HAP-1 (cell line): ENCODE results near the gene RNFT2.
"Not testable (repeated sequence)": the region's sequence is repeated elsewhere in the genome, so short reads cannot be mapped to it uniquely, and the experiment has no call there.

ENCODE experiments used
- DNase-seq, 2 experiments: peaks; one replicate each; pipeline ENCODE4 v3.0.0-alpha.2; 2016 to 2020; ENCODE audit warnings: low spot score in 2 of 2
- H3K27me3 ChIP-seq: fragments of 250-450 bp; sonication (Bioruptor Pico); 2 replicates; pipeline ENCODE4 v1.5.1; 2020; ENCODE audit warnings: low read depth, mild to moderate bottlenecking, moderate library complexity
- H3K36me3 ChIP-seq: fragments of 250-450 bp; sonication (Bioruptor Pico); replicated peaks from 2 replicates; pipeline ENCODE4 v1.5.1; 2020; ENCODE audit warnings: mild to moderate bottlenecking
- H3K4me1 ChIP-seq: fragments of 250-450 bp; sonication (Bioruptor Pico); 2 replicates; pipeline ENCODE4 v1.5.1; 2020; ENCODE audit warnings: mild to moderate bottlenecking
- H3K4me3 ChIP-seq: fragments of 250-450 bp; sonication (Bioruptor Pico); 2 replicates; pipeline ENCODE4 v1.5.1; 2020; ENCODE audit warnings: mild to moderate bottlenecking, moderate library complexity
- H3K9me3 ChIP-seq: fragments of 250-450 bp; sonication (Bioruptor Pico); 2 replicates; pipeline ENCODE4 v1.5.1; 2020; ENCODE audit warnings: mild to moderate bottlenecking, moderate library complexity
- in situ Hi-C: fragments of 300-500 bp; cut with MboI; formaldehyde crosslinking; loops from 3 replicates; pipeline ENCODE4 v1.14.3; 2020; ENCODE audit warnings: low sequenced_read_pairs, inconsistent platforms, mixed read lengths

RNFT2 gene

GRCh38 chr12:116718655-116719454, 19.3 kb upstream of the RNFT2 start:
- H3K4me1 ChIP-seq: peaks cover 30% of the 10 kb centered on the region
- H3K4me3 ChIP-seq: no peak overlapping the region
- no peaks in the 10 kb centered on the region for H3K27me3 ChIP-seq
- H3K9me3 ChIP-seq: no peaks in the 10 kb centered on the region
- DNase-seq: peak; percentile 30 to 78
- in situ Hi-C loops: no loop called here
- peaks cover 21% of the 10 kb centered on the region for H3K36me3 ChIP-seq

- peak; percentile 60 to 78 for DNase-seq
- Histone ChIP-seq H3K36me3 (peaks cover 21% of the 10 kb centered on the region), H3K4me1 (peaks cover 30% of the 10 kb centered on the region), H3K9me3 (no peaks in the 10 kb centered on the region), H3K27me3 (no peaks in the 10 kb centered on the region), H3K4me3 (no peak overlapping the region)
- in situ Hi-C loops: no loop called here
Observed at GRCh38 chr12:116719731-116720528, 18.2 kb upstream of the RNFT2 start.

DNA sequence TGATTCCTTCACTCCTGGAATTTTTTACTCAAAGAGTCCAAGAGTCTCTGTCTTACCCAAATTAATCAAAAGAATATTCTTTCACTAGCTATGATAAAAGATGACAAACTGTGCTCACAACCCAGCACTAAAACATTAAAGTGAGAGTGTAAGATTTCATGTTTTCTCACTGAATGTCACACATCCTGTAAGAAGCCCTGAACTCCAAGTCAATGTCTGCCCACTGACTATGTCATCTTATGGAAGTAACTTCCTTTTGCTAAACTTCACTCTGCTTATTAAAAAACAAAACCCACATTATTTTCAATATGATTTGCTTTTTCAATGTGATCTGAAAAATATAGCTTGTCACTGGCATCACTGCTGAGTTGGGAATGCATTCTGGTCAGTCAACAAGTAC, 15.9 kb upstream of the RNFT2 start:
- Histone ChIP-seq H3K4me1 (peaks cover 30% of the 10 kb centered on the region), H3K36me3 (peaks cover 5% of the 10 kb centered on the region; the same call in 1 of the 2 replicates), H3K4me3 (no peak overlapping the region), H3K27me3 (no peaks in the 10 kb centered on the region), H3K9me3 (no peaks in the 10 kb centered on the region)
- no peak for DNase-seq
- in situ Hi-C loops: no loop called here

DNA sequence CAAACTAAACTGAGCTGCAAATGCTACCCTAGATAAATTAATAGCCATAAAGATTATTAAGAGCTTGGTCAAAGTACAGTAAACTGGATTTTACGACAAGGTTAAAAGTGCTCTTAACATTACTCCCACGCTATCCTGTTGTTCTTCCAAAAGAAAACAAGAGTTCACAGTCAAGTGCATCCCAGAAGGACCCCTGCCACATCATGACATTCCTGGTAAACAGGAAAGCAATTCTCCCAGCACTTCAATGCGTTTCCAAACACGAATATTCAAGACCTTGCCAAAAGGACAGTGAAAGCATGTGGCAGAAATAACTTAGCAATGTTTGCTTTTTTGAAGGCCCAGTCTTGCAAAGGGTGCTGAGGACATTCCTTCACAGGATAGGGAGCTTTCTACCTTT, 11.4 kb upstream of the RNFT2 start:
- no peaks in the 10 kb centered on the region for H3K27me3 ChIP-seq
- no peaks in the 10 kb centered on the region for H3K4me1 ChIP-seq
- no peak for DNase-seq
- no peaks in the 10 kb centered on the region for H3K9me3 ChIP-seq
- in situ Hi-C loops: no loop called here
- peaks cover 3% of the 10 kb centered on the region; the same call in 1 of the 2 replicates for H3K36me3 ChIP-seq
- H3K4me3 ChIP-seq: no peak overlapping the region

DNA sequence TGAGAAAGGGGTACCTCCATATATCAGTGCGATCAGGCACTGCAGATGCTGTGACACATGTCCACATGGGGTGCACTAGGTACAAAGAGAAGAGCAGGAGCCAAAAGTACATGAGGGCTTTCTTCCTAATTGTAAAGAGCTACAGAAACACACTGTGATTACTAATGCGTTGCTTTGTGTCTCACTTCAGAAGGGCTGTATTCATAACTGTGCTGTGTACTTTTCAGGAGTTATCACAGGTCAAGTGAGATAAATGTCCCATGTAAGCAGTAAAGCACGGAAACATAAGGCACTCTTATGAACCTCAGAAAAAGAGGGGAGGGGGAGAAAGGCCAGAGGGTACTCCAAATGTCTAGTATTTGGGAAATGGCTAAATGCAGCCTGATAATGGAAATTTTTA, 10.9 kb upstream of the RNFT2 start:
- Histone ChIP-seq H3K36me3 (peaks cover 3% of the 10 kb centered on the region; the same call in 1 of the 2 replicates), H3K9me3 (no peaks in the 10 kb centered on the region), H3K4me1 (no peaks in the 10 kb centered on the region), H3K27me3 (no peaks in the 10 kb centered on the region), H3K4me3 (no peak overlapping the region)
- in situ Hi-C loops: no loop called here
- DNase-seq: no peak

DNA sequence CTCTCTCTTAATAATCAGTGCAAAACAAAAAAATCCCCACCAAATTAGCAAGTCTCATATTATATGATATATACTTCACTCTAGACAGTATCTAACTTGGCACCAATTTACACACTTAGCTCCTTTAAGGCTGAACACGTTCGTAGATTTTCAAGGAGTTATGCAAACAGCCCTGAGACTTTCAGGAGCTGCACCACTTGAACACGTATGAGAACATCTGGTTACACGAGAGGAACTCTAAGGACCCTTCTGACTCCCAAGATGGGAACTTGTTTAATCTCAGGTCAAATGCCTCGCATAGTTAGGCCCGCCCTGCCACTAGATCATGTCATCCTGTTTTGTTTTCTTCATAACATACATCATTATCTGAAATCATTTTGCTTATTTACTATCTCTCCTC, 10.2 kb upstream of the RNFT2 start:
- Histone ChIP-seq H3K4me1 (no peaks in the 10 kb centered on the region), H3K4me3 (no peak overlapping the region), H3K36me3 (peaks cover 5% of the 10 kb centered on the region), H3K27me3 (no peaks in the 10 kb centered on the region), H3K9me3 (no peaks in the 10 kb centered on the region)
- DNase-seq: no peak
- in situ Hi-C loops: no loop called here

DNA sequence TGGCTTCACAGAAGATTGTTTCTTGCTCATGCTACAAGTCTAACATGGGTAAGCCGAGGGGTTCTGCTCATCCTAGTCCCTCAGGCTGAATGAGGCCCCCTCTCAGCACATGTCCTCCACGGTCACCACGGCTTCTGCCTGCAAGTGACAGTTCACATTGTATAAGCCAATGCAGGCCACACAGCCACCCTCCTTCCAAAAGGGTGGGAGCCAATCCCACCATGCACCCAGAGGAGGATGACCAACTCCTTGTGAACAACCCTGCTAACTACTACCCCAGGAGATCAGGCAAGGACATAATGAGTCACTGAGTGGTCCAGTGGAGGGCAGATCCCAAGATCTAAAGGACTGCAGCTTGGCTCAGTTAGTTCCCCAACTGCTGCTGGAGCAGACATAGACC, 6.3 kb upstream of the RNFT2 start:
- Histone ChIP-seq H3K36me3 (peaks cover 18% of the 10 kb centered on the region), H3K4me3 (no peak overlapping the region), H3K9me3 (no peaks in the 10 kb centered on the region), H3K27me3 (no peaks in the 10 kb centered on the region), H3K4me1 (no peaks in the 10 kb centered on the region)
- no peak for DNase-seq
- in situ Hi-C loops: no loop called here

DNA sequence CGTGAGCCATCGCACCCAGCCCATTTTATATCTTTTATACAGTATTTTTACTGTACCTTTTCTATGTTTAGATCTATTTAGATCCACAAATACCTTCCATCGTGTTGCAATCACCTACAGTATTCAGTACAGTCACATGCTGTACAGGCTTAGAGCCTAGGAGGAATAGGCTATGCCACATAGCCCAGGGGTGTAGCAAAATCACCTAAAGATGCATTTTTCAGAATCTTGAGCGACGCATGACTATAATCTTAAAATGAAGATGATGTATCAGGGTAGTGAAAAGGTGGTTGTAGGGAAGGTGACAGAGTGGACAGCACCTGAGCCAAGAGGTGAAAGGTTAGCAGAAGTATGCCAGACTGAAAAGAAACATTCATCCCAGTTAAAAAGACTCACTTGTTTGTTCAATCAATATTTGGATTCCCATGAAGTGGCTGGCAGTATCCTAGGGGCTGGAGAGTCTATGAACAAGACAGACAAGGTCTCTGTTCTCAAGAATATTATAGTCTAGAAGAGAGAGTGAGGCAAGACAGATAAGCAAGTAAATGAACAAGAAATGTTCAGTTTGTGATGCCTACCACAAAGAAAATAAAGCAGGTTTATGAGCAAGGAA, 3.9 kb upstream of the RNFT2 start:
- H3K4me1 ChIP-seq: peaks cover 5% of the 10 kb centered on the region
- DNase-seq: no peak
- in situ Hi-C loops: no loop called here

DNA sequence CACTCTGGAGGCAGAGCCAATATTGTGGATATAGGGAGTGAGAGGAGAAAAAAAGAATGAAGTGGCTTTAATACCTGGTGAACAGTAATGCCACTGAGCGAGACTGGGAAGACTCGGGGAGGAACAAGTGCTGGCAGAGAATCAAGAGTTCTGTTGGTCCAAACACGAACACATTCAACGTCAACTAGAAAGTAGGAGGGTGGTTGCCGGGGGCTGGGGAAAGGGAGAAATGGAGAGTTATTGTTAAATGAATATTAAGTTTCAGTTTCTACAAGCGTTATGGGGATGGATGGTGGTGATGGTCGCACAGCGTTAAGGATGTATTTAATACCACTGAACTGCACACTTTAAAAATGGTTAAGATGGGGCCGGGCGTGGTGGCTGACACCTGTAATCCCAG, 3.0 kb upstream of the RNFT2 start:
- H3K9me3 ChIP-seq: no peaks in the 10 kb centered on the region
- in situ Hi-C loops: no loop called here
- H3K4me1 ChIP-seq: peaks cover 5% of the 10 kb centered on the region
- no peak overlapping the region for H3K4me3 ChIP-seq
- DNase-seq: no peak
- H3K36me3 ChIP-seq: peaks cover 18% of the 10 kb centered on the region
- H3K27me3 ChIP-seq: no peaks in the 10 kb centered on the region

More for the DNA sequence above, 3.9 kb upstream of the RNFT2 start:
- Histone ChIP-seq H3K9me3 (no peaks in the 10 kb centered on the region), H3K36me3 (peaks cover 18% of the 10 kb centered on the region), H3K4me3 (no peak overlapping the region), H3K27me3 (no peaks in the 10 kb centered on the region)

DNA sequence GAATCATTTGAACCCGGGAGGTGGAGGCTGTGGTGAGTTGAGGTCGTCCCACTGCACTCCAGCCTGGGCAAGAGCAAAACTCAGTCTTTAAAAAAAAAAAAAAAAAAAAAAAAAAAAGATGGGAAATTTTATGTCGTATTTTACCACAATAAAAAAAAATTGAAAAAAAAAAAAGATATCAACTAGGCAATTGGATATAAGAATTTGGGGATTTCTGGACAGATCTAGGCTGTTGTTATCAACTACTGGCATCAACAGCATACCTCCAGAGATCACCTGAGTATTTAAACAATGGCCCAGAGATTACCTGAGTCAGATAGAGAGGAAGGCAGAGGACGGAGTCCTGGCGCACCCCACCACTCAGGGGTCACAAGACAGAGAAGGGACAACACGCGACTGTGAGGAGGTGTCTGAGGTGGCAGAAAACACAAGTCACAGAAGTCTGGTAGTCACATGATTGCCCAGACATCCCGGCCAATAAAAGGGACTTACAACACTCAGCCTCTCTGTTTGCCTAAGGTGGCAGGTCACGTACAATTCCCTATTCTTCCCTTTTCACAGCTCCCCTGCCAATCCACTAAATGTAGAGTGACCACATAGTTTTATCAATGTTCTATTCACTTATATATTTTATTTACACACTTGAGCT, 2.0 kb upstream of the RNFT2 start:
- H3K4me3 ChIP-seq: peak overlapping the region; percentile 78
- peaks cover 5% of the 10 kb centered on the region for H3K4me1 ChIP-seq
- peak; percentile 28 to 32 for DNase-seq
- H3K36me3 ChIP-seq: peaks cover 23% of the 10 kb centered on the region
- no peaks in the 10 kb centered on the region for H3K9me3 ChIP-seq
- in situ Hi-C loops: no loop called here
- no peaks in the 10 kb centered on the region for H3K27me3 ChIP-seq

DNA sequence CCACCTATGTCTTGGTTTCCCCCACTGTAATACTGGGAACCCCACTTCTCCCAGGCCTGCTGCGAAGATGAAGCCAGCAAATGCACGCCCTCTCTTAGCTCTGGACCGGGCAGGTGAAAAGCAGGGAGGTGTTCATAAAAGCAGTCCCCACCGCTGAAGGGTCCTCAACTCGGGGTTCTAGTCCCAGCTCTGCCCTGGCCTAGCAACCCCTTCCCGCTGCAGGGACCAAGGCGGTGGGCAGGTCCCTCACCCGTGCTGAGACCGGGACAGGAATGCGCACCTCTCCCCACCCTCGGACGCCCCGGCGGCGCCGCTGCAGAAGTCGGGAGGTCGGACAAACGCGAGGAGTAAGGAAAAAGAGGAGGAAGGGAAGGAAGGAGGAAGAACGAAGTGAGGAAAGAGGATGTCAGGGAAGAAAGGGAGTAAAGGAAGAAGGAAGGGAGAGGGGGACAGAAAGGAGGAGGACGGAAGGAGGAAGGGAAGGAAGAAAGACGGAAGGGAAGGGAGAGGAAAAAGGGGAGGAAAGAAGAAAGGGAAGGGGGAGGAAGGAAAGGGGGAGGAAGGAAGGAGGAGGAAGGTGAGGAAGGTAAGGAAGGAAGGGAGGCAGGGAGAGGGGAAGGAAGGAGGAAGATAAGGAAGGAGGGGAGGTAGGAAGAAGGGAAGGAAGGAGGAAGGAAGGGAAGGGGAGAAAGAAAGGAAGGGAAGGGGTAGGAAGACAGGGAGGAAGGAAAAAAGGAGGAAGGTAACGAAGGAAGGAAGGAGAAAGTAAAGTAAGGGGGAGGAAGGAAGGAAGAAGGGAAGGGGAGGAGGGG, 947 bp upstream of the RNFT2 start:
- Histone ChIP-seq H3K4me3 (peak overlapping the region; percentile 78), H3K27me3 (no peaks in the 10 kb centered on the region), H3K9me3 (no peaks in the 10 kb centered on the region), H3K36me3 (peaks cover 23% of the 10 kb centered on the region), H3K4me1 (peaks cover 5% of the 10 kb centered on the region)
- in situ Hi-C loops: no loop called here
- peak in 1 of 2 experiments; percentile 47 for DNase-seq

DNA sequence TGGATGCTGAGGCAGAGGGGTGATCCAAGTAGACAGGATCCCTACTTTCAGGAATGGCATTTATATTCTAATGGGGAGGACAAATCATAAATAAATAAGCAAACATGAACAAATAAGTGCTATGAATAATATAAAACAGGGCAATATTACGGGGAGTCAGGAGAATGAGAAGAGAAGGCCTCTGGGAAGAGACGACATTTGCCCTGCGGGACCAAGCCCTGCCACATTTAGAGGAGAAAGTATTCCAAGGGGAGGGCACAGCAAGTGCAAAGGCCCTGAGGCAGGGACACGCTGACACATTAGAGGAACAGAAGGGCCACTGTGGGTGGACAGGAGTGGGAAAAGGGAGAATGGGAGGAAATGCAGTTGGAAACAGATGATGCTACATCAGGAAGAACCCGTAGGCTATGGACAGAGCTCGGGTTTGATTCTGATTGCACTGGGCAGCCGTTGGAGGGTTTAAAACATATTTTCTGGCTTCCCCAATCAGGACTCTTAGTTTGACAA, 1.3 kb downstream of the RNFT2 start:
- no peak for DNase-seq
- Histone ChIP-seq H3K9me3 (no peaks in the 10 kb centered on the region), H3K4me1 (peaks cover 5% of the 10 kb centered on the region), H3K36me3 (peaks cover 16% of the 10 kb centered on the region), H3K4me3 (no peak overlapping the region), H3K27me3 (no peaks in the 10 kb centered on the region)
- in situ Hi-C loops: no loop called here

DNA sequence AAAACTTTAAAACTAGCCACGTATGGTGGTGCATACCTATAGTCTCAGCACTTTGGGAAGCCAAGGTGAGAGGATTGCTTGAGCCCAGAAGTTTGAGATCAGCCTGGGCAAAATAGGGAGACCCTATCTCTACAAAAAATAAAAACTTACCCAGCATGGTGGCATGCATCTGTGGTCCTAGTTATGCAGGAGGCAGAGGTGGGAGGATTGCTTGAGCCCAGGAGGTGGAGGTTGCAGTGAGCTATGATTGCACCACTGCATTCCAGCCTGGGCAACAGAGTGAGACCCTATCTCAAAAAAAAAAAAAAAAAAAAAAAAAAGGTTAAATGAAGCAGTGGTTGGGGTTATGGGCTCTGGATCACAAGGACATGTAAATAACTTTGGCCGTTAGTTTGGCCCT, 4.7 kb downstream of the RNFT2 start:
- H3K4me1 ChIP-seq, H3K9me3 ChIP-seq, H3K27me3 ChIP-seq, DNase-seq, H3K4me3 ChIP-seq, in situ Hi-C loops: not testable (repeated sequence)
- peaks cover 12% of the 10 kb centered on the region for H3K36me3 ChIP-seq
